ENCODE results near the gene PTPN2.
"Not testable (repeated sequence)": the region's sequence is repeated elsewhere in the genome, so short reads cannot be mapped to it uniquely, and the experiment has no call there.

The PTPN2 gene

GRCh38 chr18:12769644-12770440 is 114.2 kb downstream of the PTPN2 start:
- DNase-seq: no peak

GRCh38 chr18:12769136-12769535 is 114.9 kb downstream of the PTPN2 start:
- no peak for DNase-seq

- no peak for DNase-seq
Measured at GRCh38 chr18:12768625-12769024, 115.4 kb downstream of the PTPN2 start.

GRCh38 chr18:12767580-12768155 is 116.4 kb downstream of the PTPN2 start:
- DNase-seq: no peak

GRCh38 chr18:12766986-12767433 is 117.0 kb downstream of the PTPN2 start:
- DNase-seq: no peak

- no peak for DNase-seq
Measured at GRCh38 chr18:12765586-12765985, 118.5 kb downstream of the PTPN2 start.

GRCh38 chr18:12765126-12765525 is 118.9 kb downstream of the PTPN2 start:
- no peak for DNase-seq

GRCh38 chr18:12758566-12758965 is 125.5 kb downstream of the PTPN2 start:
- DNase-seq: not testable (repeated sequence)

GRCh38 chr18:12756619-12757239 is 127.3 kb downstream of the PTPN2 start:
- not testable (repeated sequence) for DNase-seq

- DNase-seq: not testable (repeated sequence)
Measured at GRCh38 chr18:12755606-12756005, 128.4 kb downstream of the PTPN2 start.

GRCh38 chr18:12754511-12754910 is 129.5 kb downstream of the PTPN2 start:
- no peak for DNase-seq

- DNase-seq: no peak
Measured at GRCh38 chr18:12751891-12752290, 132.1 kb downstream of the PTPN2 start.

- DNase-seq: no peak
Measured at GRCh38 chr18:12751503-12751884, 132.5 kb downstream of the PTPN2 start.

GRCh38 chr18:12750715-12751502 is 133.1 kb downstream of the PTPN2 start:
- no peak for DNase-seq

- DNase-seq: no peak
Measured at GRCh38 chr18:12750076-12750714, 133.8 kb downstream of the PTPN2 start.

- DNase-seq: no peak
Measured at GRCh38 chr18:12749121-12749520, 134.9 kb downstream of the PTPN2 start.

GRCh38 chr18:12748671-12749070 is 135.4 kb downstream of the PTPN2 start:
- DNase-seq: no peak

- no peak for DNase-seq
Measured at GRCh38 chr18:12747530-12748315, 136.3 kb downstream of the PTPN2 start.

- no peak for DNase-seq
Measured at GRCh38 chr18:12745095-12745795, 138.8 kb downstream of the PTPN2 start.

GRCh38 chr18:12744103-12744502 is 139.9 kb downstream of the PTPN2 start:
- no peak for DNase-seq

- DNase-seq: no peak
Measured at GRCh38 chr18:12742453-12742852, 141.6 kb downstream of the PTPN2 start.
